HG02973 (cell line): ENCODE data around the gene PEAK3.

Experiments
- ATAC-seq: cut with Tn5 transposase; IDR thresholded peaks from one replicate; pipeline ENCODE4 v1.9.1; 2021; ENCODE audit warnings: moderate library complexity; ENCODE audit not compliant: unreplicated experiment

PEAK3 gene, protein sequence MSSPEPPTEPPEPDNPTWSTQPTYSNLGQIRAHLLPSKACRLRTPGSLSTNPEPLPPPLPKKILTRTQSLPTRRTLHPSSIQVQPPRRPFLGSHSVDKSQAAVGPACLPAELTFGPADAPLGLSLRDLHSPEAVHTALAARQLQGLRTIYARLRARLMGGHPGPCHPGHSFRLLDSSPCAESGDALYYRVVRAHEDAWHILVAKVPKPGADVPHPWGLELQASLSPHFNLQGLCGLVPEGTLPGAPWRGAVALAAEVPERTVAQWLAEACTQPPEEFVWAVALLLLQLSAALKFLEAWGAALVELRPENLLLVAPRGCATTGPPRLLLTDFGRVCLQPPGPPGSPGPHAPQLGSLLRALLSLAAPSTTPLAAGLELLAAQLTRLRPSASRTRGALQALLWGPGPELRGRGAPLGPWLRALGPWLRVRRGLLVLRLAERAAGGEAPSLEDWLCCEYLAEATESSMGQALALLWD

DNA sequence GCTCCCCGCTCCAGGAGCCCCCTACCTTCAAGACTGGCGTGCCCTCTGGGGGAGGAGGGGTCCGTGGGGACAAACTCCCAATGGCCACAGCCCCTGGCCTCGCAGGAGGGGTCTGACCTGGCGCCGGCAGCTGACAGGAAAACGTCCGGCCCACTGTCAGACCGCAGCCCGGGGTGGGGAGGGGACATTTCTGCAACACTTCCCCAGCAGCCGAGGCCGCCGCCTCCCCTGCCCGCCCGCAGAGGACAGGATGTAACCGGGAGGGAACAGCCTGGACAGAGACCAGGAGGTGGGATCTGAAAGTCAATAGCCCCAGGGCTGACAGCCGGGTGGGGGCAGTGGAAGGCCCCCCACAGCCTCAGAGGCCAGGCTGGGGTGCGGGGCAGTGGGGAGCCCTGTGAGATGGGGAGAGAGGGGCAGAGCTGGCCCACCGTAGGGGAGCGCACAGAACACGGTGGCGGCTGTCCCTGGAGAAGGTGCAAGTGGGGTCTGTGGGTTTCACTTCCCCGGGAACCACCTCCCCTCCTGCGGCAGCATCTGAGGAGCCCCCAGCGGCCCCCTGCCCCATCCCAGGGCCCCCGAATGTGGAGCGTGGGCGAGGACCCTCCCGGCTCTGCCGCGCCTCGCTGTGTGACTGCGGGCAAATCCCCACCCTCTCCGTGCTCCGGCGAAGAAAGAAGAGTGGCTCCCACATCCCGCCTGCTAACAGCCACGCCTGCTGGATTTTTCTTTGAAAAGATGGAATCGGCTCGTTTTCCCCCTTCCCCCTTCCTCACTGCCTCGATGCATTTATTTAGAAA lies at the start of gene PEAK3:
Gene PEAK3, minus strand, starts transcription at position 114 of the 800 bp plus-strand sequence. CDS start 1,244 bp downstream, outside the sequence.
- ATAC-seq, result no peak

DNA sequence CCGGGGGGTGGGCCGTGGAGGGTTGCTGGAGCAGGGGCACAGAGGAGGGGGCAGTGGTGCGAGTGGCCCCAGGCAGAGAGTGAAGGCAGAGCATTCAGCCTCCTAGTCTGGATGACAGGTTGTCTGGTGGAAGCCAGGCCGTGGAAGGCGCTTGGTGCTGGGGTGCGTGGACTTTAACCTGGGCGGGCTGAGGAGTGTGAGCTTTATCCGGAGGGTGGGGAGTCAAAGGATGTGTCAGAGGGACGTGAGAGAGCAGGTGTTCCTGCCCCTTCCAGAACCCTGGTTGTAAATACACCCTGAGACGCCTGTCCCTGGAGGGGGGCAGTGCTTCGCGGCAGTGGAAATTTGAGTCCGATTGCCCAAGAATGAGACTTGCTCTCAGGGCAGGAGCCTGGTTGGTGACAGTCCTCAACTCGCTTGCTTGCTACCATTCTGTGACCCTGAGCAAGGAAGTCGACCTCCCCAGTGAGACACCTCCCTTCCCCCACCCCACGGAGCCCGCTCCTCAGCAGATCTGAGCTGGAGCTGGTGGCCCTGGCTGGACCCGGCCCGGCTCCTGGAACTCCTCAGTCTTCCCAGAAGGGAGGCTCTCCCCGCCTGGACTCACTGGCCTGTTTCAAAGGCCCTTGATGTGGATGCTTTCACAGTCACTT lies 48.8 kb upstream of the PEAK3 start:
- ATAC-seq, result no peak

GRCh38 chr19:2330255-2330631 lies 48.3 kb upstream of the PEAK3 start:
- ATAC-seq, result no peak

DNA sequence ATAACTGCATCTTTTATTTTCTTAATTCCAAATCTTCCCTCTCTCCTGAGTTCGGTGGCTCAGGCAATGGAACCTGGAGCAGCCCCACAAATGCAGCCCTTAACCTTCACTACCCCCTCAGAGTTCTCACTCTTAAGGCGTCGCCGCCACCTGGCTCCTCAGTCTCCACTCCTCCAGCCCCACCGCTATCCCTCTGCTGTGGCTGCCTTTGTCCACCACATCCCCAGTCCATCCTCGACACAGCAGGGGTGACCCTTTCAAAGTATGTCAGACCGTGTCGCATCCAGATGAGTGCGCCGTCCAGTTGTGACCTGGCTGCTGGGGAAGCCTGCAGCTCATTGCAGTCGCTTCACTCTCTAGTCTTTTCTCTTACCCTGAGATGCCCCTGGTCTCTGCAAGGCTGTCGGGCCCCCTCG lies 47.5 kb upstream of the PEAK3 start:
- no peak for ATAC-seq

DNA sequence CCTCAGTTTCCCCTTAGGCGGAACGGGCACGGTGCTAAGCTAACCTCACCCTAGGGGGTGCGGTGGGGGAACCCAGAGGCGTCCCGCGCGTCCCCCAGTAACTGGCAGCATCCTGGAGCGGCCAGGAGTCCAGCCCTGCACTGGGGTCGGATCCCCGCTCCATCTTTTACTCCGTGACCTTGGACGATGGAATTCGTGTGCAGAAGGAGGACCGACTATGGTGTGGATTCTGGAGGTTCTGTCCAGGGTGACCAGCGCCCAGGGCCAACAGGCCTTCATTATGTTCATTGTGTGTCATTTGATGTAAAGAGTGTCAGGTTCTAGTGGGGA lies 47.1 kb upstream of the PEAK3 start:
- ATAC-seq, result no peak

- no peak for ATAC-seq
Measured at GRCh38 chr19:2328401-2329148, 46.6 kb upstream of the PEAK3 start, which contains the start of the genes LSM7 and SPPL2B. TSS of gene LSM7 (minus strand) at chr19:2328586. CDS start at chr19:2328566, 20 bp downstream. TSS of gene SPPL2B (plus strand) at chr19:2328684. CDS start at chr19:2328710, 26 bp downstream.

- ATAC-seq, result no peak
Measured at GRCh38 chr19:2327773-2328400, 45.9 kb upstream of the PEAK3 start.

DNA sequence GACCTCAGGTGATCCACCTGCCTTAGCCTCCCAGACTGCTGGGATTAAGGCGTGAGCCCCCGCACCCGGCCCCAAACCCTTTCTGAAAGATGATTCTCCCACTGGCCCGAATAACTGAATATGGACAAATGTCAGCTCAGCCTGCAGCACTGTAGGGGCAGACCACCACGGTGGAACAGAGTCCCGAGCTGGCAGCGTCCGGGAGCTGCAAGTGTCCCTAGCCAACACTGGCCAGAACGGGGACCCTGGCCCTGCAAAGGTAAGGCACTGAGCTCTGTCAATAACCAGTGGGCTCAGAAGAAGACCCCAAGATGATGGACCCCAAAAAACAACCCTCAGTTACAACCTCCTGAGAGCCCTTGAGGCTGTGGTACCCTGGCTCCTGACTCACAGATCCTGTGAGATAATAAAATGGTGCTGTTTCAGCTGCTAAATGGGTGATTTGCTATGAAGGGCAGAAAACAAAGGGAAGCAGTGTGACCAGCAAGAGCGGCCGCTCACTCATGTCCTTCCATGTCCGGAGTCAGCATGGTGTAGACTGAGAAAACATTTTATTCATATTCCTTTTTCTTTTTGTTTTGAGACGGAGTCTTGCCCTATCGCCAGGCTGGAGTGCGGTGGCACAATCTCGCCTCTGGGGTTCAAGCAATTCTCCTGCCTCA lies 44.9 kb upstream of the PEAK3 start:
- no peak for ATAC-seq

GRCh38 chr19:2325281-2326046 lies 43.5 kb upstream of the PEAK3 start:
- ATAC-seq, result no peak

DNA sequence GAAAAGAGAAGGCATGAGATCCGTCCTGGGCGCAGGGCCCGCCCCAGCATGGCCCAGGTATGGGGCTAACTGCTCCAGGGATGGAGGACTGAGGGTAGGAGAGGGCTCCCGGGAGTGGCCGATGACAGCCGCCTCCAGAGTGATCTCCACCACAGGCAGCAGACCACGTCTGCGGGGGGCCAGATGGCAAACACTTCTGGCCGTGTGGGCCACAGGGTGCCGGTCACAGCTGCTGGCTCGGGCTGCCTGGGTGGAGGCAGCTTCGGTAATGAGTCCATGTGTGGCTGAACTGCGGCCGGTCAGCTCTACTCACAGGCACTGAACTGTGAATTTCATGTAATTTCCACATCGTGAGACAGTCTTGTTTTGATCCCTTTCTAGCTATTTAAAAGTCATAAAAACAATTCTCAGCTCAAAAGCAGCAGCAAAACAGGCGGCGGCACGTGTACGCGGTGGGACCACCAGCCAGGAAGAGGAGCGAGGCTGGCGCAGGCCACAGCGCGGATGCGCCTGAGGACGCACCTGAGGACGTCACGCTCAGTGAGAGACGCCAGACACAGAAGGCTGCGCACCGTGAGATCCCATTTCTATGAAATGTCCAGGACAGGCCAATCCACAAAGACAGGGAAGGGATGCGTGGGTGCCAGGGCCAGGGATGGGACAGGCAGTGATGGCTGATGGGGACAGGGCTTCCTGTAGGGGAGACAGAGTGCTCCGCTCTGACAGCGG lies 42.4 kb upstream of the PEAK3 start:
- ATAC-seq, result no peak

DNA sequence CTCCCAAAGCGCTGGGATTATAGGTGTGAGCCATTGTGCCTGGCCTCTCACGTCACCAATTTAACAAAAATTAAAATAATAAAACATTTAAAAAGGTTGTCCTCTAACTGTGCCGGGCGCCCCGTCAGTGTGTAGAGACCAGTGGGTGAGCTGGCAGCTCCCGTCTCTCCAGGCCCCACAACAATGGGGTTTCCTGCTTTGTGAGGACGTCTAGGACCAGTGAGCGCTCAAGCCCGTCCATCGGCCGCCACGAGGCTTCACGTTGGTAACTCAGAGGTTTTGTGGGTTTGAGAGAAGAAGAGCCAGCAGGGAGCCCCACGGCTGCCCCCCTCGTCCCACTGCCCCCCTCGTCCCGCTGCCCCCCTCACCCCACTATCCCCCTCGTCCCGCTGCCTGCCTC lies 41.7 kb upstream of the PEAK3 start:
- ATAC-seq, result no peak

DNA sequence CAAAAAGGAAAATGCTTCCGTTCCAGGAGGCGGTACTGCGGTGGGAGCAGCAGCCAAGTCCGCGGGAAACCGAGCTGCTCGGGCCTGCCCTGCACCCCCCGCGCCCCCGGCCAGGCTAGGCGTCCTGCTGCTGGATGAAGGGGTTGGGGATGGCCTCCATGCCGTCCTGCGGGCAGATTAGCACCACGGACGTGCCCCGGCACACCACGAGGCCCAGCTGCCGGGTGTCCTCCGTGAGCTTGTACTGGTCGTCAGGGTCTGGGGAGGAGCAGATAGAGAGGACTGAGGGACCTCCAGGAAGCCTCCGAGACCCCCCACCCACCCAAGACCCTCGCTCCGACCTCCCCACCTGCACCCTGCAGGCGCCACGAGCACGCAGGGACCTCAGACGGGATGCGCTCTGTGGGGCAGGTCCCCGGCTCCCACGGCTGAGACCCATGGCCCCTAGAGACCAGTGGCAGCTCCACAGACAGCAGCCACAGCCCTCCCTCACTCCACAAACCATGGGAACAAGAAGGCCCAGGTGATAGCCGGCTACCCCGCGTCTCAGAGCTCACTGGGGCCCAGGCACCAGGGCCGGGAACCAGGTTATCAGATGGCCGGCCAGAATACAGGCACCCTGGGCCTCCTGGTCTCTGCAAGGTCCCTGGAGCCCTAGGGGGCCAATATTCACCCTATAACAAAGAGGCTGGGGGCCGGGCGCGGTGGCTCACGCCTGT lies 39.7 kb upstream of the PEAK3 start:
- ATAC-seq, result no peak

GRCh38 chr19:2320939-2321338 lies 39.0 kb upstream of the PEAK3 start:
- ATAC-seq, result no peak

GRCh38 chr19:2320049-2320448 lies 38.1 kb upstream of the PEAK3 start:
- ATAC-seq, result no peak

- ATAC-seq, result no peak
Measured at GRCh38 chr19:2319551-2319950, 37.6 kb upstream of the PEAK3 start.

- no peak for ATAC-seq
Measured at GRCh38 chr19:2318923-2319322, 36.9 kb upstream of the PEAK3 start.

DNA sequence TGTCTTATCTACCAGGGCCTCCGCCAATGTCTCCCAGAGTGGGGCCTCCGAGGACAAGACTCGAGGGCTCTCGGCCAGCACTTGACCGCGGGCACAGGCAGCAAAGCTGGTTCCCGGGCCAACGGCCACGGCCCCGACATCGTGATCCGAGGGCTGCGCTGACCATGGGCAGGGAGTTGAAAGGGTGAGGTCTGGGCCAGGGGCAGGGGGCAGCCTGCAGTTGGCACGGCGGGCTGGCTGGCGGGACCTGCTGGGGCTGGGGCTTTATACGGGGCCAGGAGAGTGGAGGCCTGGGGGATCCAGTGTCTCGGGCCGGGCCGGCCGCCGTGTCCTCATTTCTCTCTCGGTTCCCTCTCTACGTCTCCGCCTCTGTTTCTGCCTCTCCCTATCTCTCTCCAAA lies 35.8 kb upstream of the PEAK3 start:
- ATAC-seq, result no peak

GRCh38 chr19:2317300-2317699 lies 35.3 kb upstream of the PEAK3 start:
- no peak for ATAC-seq
